Brain pericyte (primary cell): ENCODE measurements around the gene SH3BP4.

Source experiments
- DNase-seq: peaks from one replicate; pipeline ENCODE4 v3.0.0-alpha.2; 2012; ENCODE audit warnings: low read depth, low spot score

SH3BP4 gene

DNA sequence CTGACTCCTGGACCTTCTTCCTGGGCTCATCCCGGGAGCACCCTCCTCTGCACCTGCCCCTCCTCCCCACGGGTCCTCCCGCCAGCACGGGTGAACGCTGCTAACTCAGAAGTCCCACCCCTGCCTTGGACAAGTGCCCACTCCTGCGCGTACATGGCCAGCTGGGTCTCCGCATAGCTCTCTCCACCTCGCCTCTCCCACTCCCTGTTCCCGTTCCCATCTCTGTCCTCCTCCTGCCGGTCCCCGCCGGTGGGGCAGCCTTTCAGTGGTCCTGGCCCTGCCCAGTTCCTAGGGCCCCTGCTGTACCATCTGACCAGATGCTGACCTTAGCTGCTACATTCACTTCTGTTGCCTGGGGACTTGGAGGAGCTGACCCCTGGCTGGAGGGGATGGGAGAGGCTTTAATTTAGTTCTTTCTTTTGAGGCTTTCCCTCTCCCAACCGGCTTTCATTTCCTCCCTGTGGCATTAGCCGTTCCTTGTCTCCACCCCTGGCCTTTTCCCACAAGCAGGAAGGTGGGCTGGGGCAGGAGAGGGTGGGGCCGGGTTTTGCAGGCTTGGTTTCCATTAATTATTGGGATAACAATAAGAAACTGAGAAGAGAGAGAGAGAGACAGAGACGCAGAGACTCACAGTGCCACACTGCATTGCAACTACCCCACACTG, 136.1 kb downstream of the SH3BP4 start:
- no peak for DNase-seq

DNA sequence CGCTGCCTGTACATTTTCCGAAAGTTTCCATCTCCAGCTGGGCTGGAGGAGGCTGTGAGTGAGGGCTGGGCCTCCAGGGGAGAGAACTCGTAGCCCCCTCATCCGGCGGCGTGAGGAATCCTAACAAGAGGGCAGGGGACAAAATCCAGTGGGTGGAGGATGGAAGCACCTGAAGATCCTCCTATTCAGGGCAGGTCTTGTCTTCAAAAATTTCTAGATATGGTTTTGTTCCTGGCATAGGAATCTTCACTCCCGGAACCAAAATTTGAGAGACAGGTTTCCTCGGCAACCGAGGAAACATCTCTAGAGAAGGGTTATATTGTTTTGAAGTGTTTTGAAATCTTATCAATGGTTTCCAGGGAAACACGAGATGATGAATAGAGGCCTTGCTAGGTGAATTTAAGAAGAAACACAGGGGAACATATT, 136.7 kb downstream of the SH3BP4 start:
- no peak for DNase-seq

GRCh38 chr2:235091421-235091820, 139.6 kb downstream of the SH3BP4 start:
- no peak for DNase-seq

GRCh38 chr2:235091983-235092382, 140.2 kb downstream of the SH3BP4 start:
- DNase-seq: no peak

- no peak for DNase-seq
Measured at GRCh38 chr2:235092433-235093223, 140.8 kb downstream of the SH3BP4 start.

DNA sequence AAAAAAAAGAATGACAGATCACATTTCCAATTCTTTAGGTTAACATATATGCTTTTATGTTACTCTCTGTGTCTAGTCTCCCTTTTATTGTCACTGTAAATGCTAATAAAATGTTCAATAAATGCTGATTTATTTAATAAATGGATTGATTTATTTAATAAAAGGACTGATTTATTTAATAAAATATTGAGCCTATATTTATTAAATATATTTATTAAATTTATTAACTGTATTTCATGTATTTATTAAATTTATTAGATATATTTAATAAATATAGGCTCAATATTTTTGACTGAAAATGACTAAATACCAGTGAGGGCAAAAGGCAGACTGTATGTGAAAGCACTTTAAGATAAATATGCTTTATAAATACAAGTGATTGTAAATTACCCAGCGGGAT, 142.6 kb downstream of the SH3BP4 start:
- no peak for DNase-seq

DNA sequence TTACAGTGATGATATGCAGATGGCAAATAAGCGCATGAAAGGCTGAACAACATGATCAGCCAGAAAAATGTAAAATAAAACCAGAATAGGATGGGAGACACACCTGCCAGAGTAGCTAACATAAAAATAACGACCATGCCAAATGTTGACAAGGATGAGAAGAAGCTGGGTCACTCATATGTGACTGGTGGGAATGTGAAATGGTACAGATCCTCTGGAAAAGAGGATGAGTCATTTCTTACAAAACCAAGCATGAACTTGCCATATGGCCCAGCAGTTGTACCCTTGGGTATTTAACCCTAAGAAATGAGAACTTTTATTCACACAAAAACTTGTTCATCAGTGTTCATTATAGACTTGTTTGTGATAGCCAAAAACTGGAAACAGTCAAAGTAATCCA, 143.8 kb downstream of the SH3BP4 start:
- no peak for DNase-seq

DNA sequence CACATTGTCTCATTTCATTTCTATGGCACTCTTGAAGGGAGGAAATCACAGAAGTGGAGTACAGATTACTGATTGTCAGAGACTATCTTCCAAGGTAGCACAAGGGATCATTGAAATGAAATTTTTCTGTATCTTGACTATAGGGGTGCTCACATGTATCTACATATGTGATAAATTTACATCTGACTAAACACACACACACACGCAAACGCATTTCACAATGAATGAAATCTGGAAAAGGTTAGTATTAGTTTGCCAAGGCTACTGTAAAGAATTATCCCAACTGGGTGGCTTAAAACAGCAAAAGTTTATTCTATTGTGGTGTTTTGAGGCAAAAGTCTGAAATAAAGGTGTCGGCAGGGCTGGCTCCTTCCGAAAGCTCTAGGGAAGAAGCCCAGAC, 144.6 kb downstream of the SH3BP4 start:
- no peak for DNase-seq

GRCh38 chr2:235097196-235097595, 145.4 kb downstream of the SH3BP4 start:
- DNase-seq: no peak

DNA sequence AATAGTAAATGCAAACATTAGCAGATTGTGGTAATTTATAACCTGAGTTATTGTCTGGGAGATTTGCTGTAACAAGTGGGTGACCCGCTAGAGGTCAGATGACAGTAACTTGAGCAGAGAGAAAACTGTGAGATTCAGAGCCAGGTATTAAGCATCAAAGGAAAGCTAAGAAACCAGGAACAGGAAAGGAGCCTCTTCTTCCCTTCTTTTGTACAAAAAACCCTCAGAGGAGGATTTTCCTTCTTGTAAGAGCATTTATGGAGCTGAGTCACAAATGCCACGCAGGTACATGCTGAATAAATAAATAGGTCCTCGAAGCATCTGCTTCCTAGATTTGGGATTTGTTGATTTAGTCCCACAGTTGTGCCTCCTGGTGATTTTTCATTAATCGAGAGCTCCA, 146.5 kb downstream of the SH3BP4 start:
- DNase-seq: no peak

- no peak for DNase-seq
Measured at GRCh38 chr2:235098736-235099494, 147.1 kb downstream of the SH3BP4 start.

GRCh38 chr2:235102896-235103295, 151.1 kb downstream of the SH3BP4 start:
- no peak for DNase-seq
